Kidney glomerular epithelial cell (primary cell): ENCODE results near the gene KRT86.

Experiments used
- DNase-seq: peaks from one replicate; lab custom pipeline; 2025; lab: John Stamatoyannopoulos, UW

KRT86 gene

GRCh38 chr12:52274521-52275120 is at the start of gene KRT86:
Gene KRT86, plus strand, starts transcription at chr12:52274645. Its CDS starts 27,272 bp downstream, at chr12:52301917.
- no peak for DNase-seq

- DNase-seq, result no peak
These were observed 48.7 kb upstream of the KRT86 start for GRCh38 chr12:52225752-52226151.

GRCh38 chr12:52226446-52226845 is 48.0 kb upstream of the KRT86 start:
- no peak for DNase-seq

GRCh38 chr12:52227606-52228166 is 46.8 kb upstream of the KRT86 start:
- no peak for DNase-seq

- DNase-seq, result no peak
These were observed 46.1 kb upstream of the KRT86 start for GRCh38 chr12:52228366-52228765.

GRCh38 chr12:52228931-52229330 is 45.5 kb upstream of the KRT86 start:
- DNase-seq, result no peak

- DNase-seq, result no peak
These were observed 44.6 kb upstream of the KRT86 start for GRCh38 chr12:52229836-52230343.

GRCh38 chr12:52230364-52231281 is 43.8 kb upstream of the KRT86 start:
- DNase-seq, result peak; percentile 67

GRCh38 chr12:52231305-52232202 is 42.9 kb upstream of the KRT86 start:
- DNase-seq, result no peak

GRCh38 chr12:52232203-52232673 is 42.2 kb upstream of the KRT86 start:
- no peak for DNase-seq

- peak; percentile 46 for DNase-seq
These were observed 41.6 kb upstream of the KRT86 start, which contains the start of gene KRT7 for GRCh38 chr12:52232674-52233461. Gene KRT7, plus strand, starts transcription at chr12:52233243. Its CDS starts 54 bp downstream, at chr12:52233297.

GRCh38 chr12:52233462-52234207 is 40.8 kb upstream of the KRT86 start:
- no peak for DNase-seq

GRCh38 chr12:52234223-52234810 is 40.1 kb upstream of the KRT86 start:
- no peak for DNase-seq

- no peak for DNase-seq
These were observed 39.3 kb upstream of the KRT86 start for GRCh38 chr12:52235001-52235764.

GRCh38 chr12:52235822-52236361 is 38.6 kb upstream of the KRT86 start:
- no peak for DNase-seq

GRCh38 chr12:52236386-52237050 is 37.9 kb upstream of the KRT86 start:
- DNase-seq, result no peak

GRCh38 chr12:52238207-52238840 is 36.1 kb upstream of the KRT86 start:
- DNase-seq, result no peak
